ENCODE results near the gene EWSR1.

DNA sequence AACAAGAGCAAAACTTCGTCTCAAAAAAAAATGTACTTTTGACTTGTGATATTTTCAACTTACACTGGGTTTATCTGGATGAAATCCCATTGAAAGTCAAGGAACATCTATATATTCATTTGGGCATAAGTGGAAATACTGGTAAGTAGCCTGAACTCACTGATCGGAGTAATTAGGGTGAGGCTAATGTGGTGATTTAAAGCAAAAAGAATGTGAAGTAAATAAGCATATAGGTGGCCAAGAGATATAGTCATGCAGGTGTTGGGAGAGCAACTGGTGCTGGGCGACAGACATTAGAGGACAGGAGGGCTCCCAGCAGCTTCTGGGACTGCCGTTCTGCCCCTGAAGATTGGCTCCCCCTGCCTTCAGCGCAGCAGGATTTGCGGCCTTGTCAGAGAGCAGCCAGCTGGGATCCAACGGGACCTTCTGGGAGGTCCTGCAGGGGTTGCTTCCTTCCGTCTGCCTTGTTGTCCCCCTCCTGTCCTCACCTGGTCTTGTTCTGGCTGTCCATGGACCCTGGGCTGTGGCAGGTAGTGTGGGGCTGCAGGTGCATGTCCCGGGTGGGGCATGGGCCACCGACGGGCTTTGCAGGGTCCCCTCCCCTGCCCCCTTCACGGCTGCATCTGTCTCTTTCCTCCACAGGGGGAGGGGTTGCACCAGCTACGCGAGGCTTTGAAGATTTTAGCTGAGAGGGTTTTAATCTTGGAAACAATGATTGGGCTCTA lies 14.3 kb upstream of the EWSR1 start:
- no peak for TF ChIP-seq EP300 (IDR thresholded peaks at IDR 0.05)
- TF ChIP-seq, protein P1, sequence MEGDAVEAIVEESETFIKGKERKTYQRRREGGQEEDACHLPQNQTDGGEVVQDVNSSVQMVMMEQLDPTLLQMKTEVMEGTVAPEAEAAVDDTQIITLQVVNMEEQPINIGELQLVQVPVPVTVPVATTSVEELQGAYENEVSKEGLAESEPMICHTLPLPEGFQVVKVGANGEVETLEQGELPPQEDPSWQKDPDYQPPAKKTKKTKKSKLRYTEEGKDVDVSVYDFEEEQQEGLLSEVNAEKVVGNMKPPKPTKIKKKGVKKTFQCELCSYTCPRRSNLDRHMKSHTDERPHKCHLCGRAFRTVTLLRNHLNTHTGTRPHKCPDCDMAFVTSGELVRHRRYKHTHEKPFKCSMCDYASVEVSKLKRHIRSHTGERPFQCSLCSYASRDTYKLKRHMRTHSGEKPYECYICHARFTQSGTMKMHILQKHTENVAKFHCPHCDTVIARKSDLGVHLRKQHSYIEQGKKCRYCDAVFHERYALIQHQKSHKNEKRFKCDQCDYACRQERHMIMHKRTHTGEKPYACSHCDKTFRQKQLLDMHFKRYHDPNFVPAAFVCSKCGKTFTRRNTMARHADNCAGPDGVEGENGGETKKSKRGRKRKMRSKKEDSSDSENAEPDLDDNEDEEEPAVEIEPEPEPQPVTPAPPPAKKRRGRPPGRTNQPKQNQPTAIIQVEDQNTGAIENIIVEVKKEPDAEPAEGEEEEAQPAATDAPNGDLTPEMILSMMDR (IDR thresholded peaks at IDR 0.05): no peak
- TF ChIP-seq POLR2A (IDR thresholded peaks at IDR 0.05): no peak
